ENCODE measurements around the gene NLGN3. TPM values are rescaled to one million over a fixed set of nuclear protein-coding genes. Genes with fewer than 3 reads are reported as not detected.
"Not testable (repeated sequence)": the region's sequence is repeated elsewhere in the genome, so short reads cannot be mapped to it uniquely, and the experiment has no call there.

NLGN3 gene
- total RNA-seq, 6 experiments from 2014 or later = 0.12 to 0.25 (median 0.14) TPM; not detected in 1

DNA sequence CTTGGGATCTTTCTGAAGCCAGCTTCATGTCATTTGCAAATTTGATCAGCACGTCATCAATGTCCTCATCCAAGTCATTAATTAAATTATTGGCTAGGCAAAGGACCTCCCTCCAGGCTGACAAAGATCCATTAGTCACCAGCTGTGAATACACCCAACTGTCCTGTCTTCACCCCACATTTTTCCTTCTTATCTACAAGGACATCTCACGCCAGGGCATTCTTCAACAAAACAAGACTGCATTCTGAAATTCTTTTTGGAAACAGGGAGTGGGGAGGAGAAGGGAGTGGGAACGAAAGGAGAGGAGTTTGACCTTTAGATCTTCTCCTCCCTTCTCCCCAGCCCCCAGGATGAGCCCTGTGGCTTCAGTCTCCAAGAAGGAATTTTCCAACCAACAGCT, 32.7 kb downstream of the NLGN3 start:
- Histone ChIP-seq H3K4me3 (no peak overlapping the region), H3K36me3 (no peaks in the 10 kb centered on the region), H3K9me3 (no peaks in the 10 kb centered on the region), H3K27ac (no peak overlapping the region), H3K27me3 (no peaks in the 10 kb centered on the region), H3K4me1 (peaks cover 0 to 13% (median 0%) of the 10 kb centered on the region in 4 donors)
- TF ChIP-seq, protein P1, sequence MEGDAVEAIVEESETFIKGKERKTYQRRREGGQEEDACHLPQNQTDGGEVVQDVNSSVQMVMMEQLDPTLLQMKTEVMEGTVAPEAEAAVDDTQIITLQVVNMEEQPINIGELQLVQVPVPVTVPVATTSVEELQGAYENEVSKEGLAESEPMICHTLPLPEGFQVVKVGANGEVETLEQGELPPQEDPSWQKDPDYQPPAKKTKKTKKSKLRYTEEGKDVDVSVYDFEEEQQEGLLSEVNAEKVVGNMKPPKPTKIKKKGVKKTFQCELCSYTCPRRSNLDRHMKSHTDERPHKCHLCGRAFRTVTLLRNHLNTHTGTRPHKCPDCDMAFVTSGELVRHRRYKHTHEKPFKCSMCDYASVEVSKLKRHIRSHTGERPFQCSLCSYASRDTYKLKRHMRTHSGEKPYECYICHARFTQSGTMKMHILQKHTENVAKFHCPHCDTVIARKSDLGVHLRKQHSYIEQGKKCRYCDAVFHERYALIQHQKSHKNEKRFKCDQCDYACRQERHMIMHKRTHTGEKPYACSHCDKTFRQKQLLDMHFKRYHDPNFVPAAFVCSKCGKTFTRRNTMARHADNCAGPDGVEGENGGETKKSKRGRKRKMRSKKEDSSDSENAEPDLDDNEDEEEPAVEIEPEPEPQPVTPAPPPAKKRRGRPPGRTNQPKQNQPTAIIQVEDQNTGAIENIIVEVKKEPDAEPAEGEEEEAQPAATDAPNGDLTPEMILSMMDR (IDR thresholded peaks at IDR 0.05) = no peak
- no peak for TF ChIP-seq POLR2A (IDR thresholded peaks at IDR 0.05)
- intact Hi-C loops (cut with DNase I) = loop anchor here in 1 of 2 donors (10.0 kb wide), 1 partner anchor 203 kb away; no protein-coding TSS in a partner anchor
- WGBS (ENCODE audit: insufficient coverage, low coverage, low lambda C conversion rate, missing lambda C conversion rate) = 33% methylated on average over 3 of the region's 3 CpGs
- ATAC-seq = no peak
- no peak for DNase-seq

DNA sequence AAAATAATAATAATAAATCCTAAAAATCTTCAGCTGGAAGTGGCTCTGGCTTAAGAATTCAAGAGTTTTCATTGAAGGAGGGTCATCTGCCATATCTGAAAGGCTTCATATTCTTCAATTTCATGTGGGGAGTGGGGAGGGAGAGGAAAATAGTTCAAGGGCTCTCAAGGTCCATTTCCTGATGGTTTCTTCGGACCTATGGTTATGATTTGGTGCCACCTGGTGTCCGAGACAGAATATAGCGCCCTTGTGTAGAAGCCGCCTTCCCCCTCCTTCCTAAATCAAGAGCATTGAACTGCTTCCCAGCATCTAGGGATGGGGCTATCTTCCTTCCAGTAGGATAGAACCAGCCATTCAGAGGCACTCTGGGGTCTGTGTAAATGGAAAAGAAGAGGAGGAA, 34.3 kb downstream of the NLGN3 start:
- Histone ChIP-seq H3K27ac (no peak overlapping the region), H3K4me1 (peaks cover 0 to 13% (median 0%) of the 10 kb centered on the region in 4 donors), H3K9me3 (no peaks in the 10 kb centered on the region), H3K36me3 (no peaks in the 10 kb centered on the region), H3K27me3 (no peaks in the 10 kb centered on the region), H3K4me3 (no peak overlapping the region)
- DNase-seq (peak in 2 of 3 donors; percentile 37 to 49), ATAC-seq (peak; percentile 53 to 69 (median 58))
- WGBS (ENCODE audit: insufficient coverage, low coverage, low lambda C conversion rate, missing lambda C conversion rate) = 4% methylated on average over 4 of the region's 4 CpGs
- intact Hi-C loops (cut with DNase I) = loop anchor here in 1 of 2 donors (10.0 kb wide), 1 partner anchor 204 kb away; no protein-coding TSS in a partner anchor
- TF ChIP-seq, protein P1 (IDR thresholded peaks at IDR 0.05) = peak; percentile 68 to 83 (median 76)
- no peak for TF ChIP-seq POLR2A (IDR thresholded peaks at IDR 0.05)

DNA sequence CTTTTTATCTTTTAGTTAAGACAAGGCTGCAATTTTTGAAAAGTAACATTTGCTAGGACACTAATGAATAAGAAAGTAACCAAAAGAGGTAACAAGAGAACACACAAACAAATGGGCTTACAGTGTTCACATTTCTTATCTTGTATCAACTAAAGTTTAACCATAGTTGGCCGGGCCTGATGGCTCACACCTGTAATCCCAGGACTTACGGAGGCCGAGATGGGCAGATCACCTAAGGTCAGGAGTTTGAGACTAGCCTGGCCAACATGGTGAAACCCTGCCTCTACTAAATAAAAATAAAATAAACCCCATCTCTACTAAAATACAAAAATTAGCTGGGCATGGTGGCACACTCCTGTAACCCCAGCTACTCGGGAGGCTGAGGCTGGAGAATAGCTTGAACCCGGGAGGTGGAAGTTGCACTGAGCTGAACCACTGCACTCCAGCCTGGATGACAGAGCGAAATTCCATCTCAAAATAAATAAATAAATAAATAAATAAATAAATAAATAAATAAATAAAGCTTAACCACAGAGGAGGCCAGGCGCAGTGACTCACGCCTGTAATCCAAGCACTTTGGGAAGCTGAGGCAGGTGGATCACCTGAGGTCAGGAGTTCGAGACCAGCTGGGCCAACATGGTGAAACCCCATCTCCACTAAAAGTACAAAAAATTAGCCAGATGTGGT, 36.1 kb downstream of the NLGN3 start:
- intact Hi-C loops (cut with DNase I); H3K4me3 ChIP-seq; H3K9me3 ChIP-seq; H3K36me3 ChIP-seq; H3K27me3 ChIP-seq: not testable (repeated sequence)
- Histone ChIP-seq H3K27ac (peak overlapping the region in 2 of 3 donors; percentile 75 to 80), H3K4me1 (peaks cover 0 to 13% (median 0%) of the 10 kb centered on the region in 4 donors)
- peak; percentile 2 to 42 (median 18) for ATAC-seq
- WGBS (ENCODE audit: insufficient coverage, low coverage, low lambda C conversion rate, missing lambda C conversion rate) = 47% methylated on average over 9 of the region's 9 CpGs
- peak in 1 of 3 donors; percentile 58 for DNase-seq

DNA sequence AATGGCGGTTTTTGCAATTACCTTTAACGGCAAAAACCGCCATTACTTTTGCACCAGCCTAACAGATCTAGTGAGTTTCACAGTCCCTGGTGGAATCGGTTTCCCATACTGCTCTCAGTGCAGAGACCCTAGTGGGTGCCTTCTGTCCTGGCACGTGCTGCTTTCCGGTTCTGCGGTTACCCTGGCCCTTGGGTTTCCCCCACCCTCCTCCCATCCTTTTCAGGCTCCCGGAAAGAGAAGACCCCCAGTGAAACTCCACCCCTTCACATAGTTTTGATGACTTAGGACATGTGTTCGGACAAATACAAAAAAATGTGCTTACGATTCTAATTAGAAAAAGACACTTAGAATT, 36.9 kb downstream of the NLGN3 start:
- TF ChIP-seq, protein P1 (IDR thresholded peaks at IDR 0.05) = no peak
- no peak for TF ChIP-seq POLR2A (IDR thresholded peaks at IDR 0.05)
- Histone ChIP-seq H3K4me1 (peaks cover 0 to 13% (median 0%) of the 10 kb centered on the region in 4 donors), H3K36me3 (no peaks in the 10 kb centered on the region), H3K27ac (peak overlapping the region; percentile 75 to 80 (median 75)), H3K9me3 (no peaks in the 10 kb centered on the region), H3K4me3 (peak overlapping the region; percentile 25 to 51 (median 45)), H3K27me3 (no peaks in the 10 kb centered on the region)
- ATAC-seq (peak; percentile 8 to 31 (median 22)), DNase-seq (no peak)
- 15% methylated on average over 6 of the region's 10 CpGs for WGBS (ENCODE audit: insufficient coverage, low coverage, low lambda C conversion rate, missing lambda C conversion rate)
- intact Hi-C loops (cut with DNase I) = no loop called here
